CD4-positive, alpha-beta T cell treated with Interleukin-21 for 1 hour (primary cell): Measurements from ENCODE around the gene DNAH2.
A peak's percentile ranks its signal among the peaks of the same experiment; 100 is the strongest.
"Not testable (repeated sequence)": the region's sequence is repeated elsewhere in the genome, so short reads cannot be mapped to it uniquely, and the experiment has no call there.

Experiments
- DNase-seq: peaks from one replicate; pipeline ENCODE4 v3.0.0-alpha.2; 2020

Gene DNAH2

GRCh38 chr17:7780736-7781135 lies 63.2 kb downstream of the DNAH2 start:
- no peak for DNase-seq

GRCh38 chr17:7781429-7781828 lies 63.9 kb downstream of the DNAH2 start:
- DNase-seq: no peak

- no peak for DNase-seq
Observed at GRCh38 chr17:7782240-7782639, 64.7 kb downstream of the DNAH2 start.

- no peak for DNase-seq
Observed at GRCh38 chr17:7786866-7787265, 69.3 kb downstream of the DNAH2 start.

DNA sequence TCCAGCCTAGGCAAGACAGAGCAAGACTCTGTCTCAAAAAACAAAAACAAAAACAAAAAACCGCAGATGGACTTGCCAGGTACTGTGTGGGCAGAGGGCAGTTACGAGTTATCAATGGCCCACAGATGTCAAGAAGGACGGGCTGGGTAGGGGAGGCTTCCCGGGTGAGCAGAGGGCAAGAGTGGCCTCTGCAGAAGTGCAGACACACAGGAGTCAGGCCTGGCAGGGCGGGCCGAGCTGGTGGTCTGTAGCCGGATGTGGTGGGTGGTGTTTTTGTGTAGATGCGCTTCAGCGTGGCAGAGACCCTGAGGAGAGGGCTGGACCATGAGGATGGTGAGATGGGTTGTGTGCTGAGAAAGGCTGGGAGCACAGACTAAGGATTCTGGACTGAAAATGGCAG lies 71.6 kb downstream of the DNAH2 start:
- DNase-seq: no peak

- DNase-seq: no peak
Observed at GRCh38 chr17:7790150-7790549, 72.6 kb downstream of the DNAH2 start.

- DNase-seq: no peak
Observed at GRCh38 chr17:7792611-7793010, 75.1 kb downstream of the DNAH2 start.

- DNase-seq: no peak
Observed at GRCh38 chr17:7794075-7794663, 76.6 kb downstream of the DNAH2 start.

GRCh38 chr17:7797976-7798375 lies 80.4 kb downstream of the DNAH2 start:
- DNase-seq: no peak

GRCh38 chr17:7798839-7799238 lies 81.3 kb downstream of the DNAH2 start:
- DNase-seq: no peak

DNA sequence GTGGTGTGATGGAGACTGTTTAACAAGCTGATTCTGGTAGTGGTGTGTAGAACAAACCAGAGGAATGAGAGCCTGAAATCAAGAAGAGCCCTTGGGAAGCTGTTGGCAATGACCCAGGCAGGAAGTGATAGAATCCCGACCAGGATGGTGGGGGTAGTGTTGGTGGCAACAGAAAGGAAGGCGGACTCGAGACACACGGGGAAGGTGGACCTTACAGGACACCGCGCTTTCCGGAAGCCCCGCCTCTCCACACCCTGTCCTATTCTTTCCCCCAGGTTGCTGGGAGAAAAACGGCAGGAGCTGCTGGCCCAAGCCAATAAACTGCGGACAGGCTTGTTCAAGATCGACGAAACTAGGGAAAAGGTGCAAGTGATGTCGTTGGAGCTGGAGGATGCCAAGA lies 86.4 kb downstream of the DNAH2 start:
- no peak for DNase-seq

GRCh38 chr17:7806587-7806986 lies 89.0 kb downstream of the DNAH2 start:
- peak; percentile 5 for DNase-seq

- DNase-seq: no peak
Observed at GRCh38 chr17:7807206-7807605, 89.7 kb downstream of the DNAH2 start.

DNA sequence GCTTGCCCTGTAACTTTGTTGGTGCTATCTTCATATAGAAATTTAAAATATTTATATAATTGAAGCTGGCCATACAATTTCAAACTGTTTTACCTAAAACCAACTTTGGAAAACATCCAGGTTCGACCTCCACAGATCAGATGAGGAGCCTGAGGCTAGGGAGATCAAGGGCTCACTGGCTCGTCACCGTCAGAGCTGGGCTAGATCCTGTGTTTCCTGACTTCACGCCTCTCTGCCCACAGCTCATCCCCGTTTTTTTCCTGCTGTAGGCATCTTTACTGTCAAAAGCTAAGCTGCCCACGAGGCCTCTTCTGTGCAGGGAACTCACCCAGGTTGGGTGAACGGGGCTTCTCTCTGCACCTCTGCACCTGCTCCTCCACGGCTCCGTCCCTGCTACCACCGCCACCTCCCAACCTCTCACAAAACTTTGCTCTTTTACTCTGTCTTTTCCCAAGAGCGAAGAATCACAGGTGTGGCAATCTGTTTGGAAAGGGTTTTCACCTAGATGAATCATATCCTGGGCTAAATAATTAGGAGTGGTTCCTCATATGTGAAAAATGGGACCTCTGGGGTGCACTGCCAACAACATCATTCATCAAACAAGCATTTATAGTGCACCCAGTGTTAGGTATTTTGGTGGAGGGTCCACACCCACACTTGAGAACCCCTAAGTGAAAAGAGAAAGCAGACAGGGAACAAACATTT lies 91.7 kb downstream of the DNAH2 start:
- DNase-seq: no peak

DNA sequence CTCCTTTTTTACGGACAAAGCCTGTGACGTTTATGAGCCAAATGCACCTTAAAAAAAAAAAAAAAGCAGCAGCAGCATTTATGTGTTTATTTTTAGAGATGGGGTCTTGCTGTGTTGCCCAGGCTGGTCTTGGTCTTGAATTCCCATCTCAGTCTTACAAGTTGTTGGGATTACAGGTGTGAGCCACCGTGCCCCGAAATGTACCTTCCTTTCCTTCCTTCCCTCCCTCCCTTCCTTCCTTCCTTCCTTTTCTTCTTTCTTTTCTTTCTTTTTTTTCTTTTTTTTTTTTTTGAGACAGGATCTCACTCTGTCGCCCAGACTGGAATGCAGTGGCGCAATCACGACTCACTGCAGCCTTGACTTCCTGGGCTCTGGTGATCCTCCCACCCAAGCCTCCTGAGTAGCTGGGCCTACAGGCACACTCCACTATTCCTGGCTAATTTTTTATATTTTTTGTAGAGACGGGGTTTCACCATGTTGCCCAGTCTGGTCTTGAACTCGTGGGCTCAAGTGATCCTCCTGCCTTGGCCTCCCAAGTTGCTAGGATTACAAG lies 92.3 kb downstream of the DNAH2 start:
- DNase-seq: not testable (repeated sequence)

- no peak for DNase-seq
Observed at GRCh38 chr17:7811251-7811650, 93.7 kb downstream of the DNAH2 start.

- no peak for DNase-seq
Observed at GRCh38 chr17:7814969-7815368, 97.4 kb downstream of the DNAH2 start.

- DNase-seq: no peak
Observed at GRCh38 chr17:7816926-7817642, 99.5 kb downstream of the DNAH2 start.

GRCh38 chr17:7817643-7817964 lies 100.1 kb downstream of the DNAH2 start:
- DNase-seq: no peak

DNA sequence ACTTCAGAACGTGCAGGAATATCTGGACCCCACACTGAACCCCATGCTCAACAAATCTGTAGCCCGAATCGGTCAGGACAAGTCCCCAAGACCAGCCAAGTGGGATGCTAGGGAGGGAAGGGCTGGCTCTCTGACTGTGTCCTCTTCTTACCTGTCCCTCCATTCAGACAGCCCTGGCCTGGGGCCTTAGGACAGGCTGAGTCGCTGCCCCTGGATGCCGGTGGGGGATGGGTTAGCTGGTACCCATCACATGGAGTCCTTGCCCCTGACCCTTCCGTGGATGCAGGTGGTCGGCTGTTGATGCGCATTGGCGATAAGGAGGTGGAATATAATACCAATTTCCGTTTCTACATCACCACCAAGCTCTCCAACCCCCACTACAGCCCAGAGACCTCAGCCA lies 100.5 kb downstream of the DNAH2 start:
- DNase-seq: no peak

DNA sequence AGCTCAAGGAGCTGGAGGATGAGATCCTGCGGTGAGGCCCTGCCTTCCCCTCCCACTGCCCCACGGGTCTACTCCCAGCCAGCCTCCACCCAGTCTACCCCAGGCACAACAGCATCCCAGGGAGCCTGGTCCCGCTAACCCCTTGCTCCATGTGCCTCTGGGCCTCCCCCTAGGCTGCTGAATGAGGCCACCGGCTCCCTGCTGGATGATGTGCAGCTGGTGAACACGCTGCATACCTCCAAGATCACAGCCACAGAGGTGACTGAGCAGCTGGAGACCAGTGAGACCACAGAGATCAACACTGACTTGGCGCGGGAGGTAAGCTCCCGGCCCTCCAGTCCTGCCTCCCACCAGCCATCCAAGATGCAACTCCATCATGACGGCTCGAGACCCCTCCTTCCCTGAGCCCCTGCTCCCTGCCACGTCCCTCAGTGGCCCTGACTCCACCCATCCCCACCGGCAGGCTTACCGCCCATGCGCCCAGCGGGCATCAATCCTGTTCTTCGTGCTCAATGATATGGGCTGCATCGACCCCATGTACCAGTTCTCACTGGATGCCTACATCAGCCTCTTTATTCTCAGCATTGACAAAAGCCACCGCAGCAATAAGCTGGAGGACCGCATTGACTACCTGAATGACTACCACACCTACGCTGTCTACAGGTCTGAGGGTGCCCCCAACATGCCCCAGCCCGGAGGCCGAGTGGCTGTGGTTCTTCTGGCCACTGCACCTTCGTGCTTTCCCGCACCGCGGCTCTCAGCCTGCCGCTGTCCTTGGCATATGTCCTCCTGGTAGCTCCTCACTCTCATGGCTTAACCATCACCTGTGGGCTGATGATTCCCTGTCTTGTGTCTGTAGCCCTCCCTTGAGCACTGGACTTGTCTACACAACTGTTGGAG lies 101.5 kb downstream of the DNAH2 start:
- DNase-seq: no peak

DNA sequence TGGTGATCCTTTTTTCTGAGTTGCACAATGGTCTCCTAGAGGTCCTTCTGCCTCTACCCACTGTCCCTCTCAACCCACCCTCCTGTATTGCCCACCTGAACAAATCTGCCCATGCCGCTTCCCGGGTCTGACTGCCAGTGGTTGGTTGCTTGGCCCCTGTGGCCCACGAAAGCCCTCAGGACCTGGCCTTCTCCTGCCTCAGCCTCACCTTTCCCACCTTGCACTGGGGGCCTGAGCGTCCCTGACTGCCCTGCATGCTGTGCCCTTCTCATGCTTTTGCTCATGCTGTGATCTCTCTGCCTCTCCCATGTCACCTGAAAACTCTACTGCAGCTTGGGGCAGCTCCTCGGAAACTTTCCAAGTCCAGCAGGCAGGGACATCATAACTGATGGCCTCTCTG lies 102.7 kb downstream of the DNAH2 start:
- DNase-seq: no peak

DNA sequence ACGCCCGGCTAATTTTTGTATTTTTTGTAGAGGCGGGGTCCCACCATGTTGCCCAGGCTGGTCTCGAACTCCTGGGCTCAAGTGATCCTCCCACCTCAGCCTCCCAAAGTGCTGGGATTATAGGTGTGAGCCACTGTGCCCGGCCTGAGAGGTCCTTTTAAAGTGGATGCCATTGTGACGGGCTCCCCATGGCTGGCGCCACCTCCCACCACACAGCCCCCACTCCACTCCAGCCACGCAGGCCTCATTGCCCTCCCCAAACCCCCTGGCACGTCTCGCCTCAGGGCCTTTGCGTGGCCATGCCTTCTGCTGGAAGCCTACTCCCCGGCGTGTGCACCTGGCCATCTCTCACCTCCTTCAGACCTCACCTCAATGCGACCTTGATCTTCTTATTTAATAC lies 104.6 kb downstream of the DNAH2 start:
- DNase-seq: no peak
